Activated T-cell treated with anti-CD3 and anti-CD28 coated beads, Interleukin-2, amount 50 U/mL, for 72 hours (primary cell): ENCODE data around the gene MEGF11. TPM values are rescaled to one million over a fixed set of nuclear protein-coding genes. Genes with fewer than 3 reads are reported as not detected.

Experiments
- ATAC-seq, 2 donors: fragments of 150-1000 bp; cut with Tn5 transposase; replicated peaks in 1 of 2; 2 replicates each; pipeline ENCODE4 v1.10.0; 2021; ENCODE audit warnings: moderate library complexity in 2 of 2, mild to moderate bottlenecking in 1 of 2
- DNase-seq, 2 donors: peaks; one replicate each; pipeline ENCODE4 v3.0.0; 2021 to 2022; ENCODE audit warnings: mixed read lengths in 1 of 2
- H3K27ac Mint-ChIP-seq: one replicate; pipeline ENCODE4 v1.8.0; 2022; ENCODE audit warnings: mild to moderate bottlenecking, moderate library complexity, mixed read lengths
- H3K27me3 Mint-ChIP-seq: one replicate; pipeline ENCODE4 v1.8.0; 2022; ENCODE audit warnings: low read depth, mixed read lengths
- H3K36me3 Mint-ChIP-seq, 2 donors: one replicate each; pipeline ENCODE4 v1.8.0; 2022; ENCODE audit warnings: mixed read lengths in 2 of 2, mild to moderate bottlenecking in 1 of 2; ENCODE audit not compliant: insufficient read depth in 2 of 2
- H3K4me1 Mint-ChIP-seq: one replicate; pipeline ENCODE4 v1.8.0; 2022; ENCODE audit warnings: low read depth, mixed read lengths
- H3K4me3 Mint-ChIP-seq, 2 donors: one replicate each; pipeline ENCODE4 v1.8.0; 2022; ENCODE audit warnings: mild to moderate bottlenecking in 2 of 2, mixed read lengths in 2 of 2, moderate library complexity in 2 of 2
- H3K9me3 Mint-ChIP-seq, 2 donors: one replicate each; pipeline ENCODE4 v1.8.0; 2022; ENCODE audit warnings: mixed read lengths in 2 of 2
- total RNA-seq, 2 donors: library from RNA; stranded (reverse); gene quantifications; one replicate each; pipeline ENCODE4 v1.2.3, GENCODE V29; 2022

Gene MEGF11
- total RNA-seq, 2 donors from 2014 or later = not detected

DNA sequence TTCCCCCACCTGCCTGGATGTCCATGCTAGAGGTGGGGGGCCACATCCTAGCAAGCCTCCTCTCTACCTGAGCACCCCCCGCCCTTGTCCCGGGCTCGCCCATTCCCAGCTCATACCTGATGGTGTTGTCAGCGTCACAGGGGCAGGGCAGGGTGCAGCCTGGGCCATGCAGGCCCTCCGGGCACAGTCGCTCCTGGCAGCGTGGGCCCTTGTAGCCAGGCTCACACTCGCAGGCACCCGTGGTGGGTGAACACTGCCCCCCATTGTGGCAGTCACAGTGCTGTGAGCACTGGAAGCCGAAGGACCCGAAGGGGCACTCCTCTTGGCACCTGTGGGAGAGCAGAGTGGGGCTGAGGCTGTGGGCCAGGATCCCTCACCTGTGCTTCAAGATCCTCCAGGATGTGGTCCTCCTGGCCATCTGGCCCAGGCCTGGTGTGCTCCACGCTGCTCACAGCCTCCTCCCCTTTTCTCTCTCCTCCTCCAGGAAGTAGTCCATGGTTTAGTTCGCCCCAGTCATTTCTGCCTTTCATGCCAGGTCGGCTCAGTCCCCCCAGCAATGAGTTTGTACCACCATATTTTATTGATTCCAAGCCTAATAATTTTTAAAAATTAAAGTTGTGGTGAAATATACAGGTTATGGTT is 288.6 kb downstream of the MEGF11 start:
- H3K4me3 Mint-ChIP-seq = no peak overlapping the region
- H3K27ac Mint-ChIP-seq = no peak overlapping the region
- H3K27me3 Mint-ChIP-seq = peaks cover 33% of the 10 kb centered on the region
- no peaks in the 10 kb centered on the region for H3K4me1 Mint-ChIP-seq
- DNase-seq = no peak
- no peaks in the 10 kb centered on the region for H3K36me3 Mint-ChIP-seq
- ATAC-seq = no peak
- no peaks in the 10 kb centered on the region for H3K9me3 Mint-ChIP-seq

GRCh38 chr15:65963911-65964482 is 289.6 kb downstream of the MEGF11 start:
- no peak overlapping the region for H3K27ac Mint-ChIP-seq
- H3K9me3 Mint-ChIP-seq = no peaks in the 10 kb centered on the region
- H3K4me3 Mint-ChIP-seq = no peak overlapping the region
- no peaks in the 10 kb centered on the region for H3K36me3 Mint-ChIP-seq
- H3K4me1 Mint-ChIP-seq = no peaks in the 10 kb centered on the region
- H3K27me3 Mint-ChIP-seq = peaks cover 29% of the 10 kb centered on the region
- no peak for ATAC-seq
- DNase-seq = no peak

- no peaks in the 10 kb centered on the region for H3K36me3 Mint-ChIP-seq
- no peak overlapping the region for H3K4me3 Mint-ChIP-seq
- DNase-seq (no peak), ATAC-seq (no peak)
- peaks cover 29% of the 10 kb centered on the region for H3K27me3 Mint-ChIP-seq
- H3K27ac Mint-ChIP-seq = no peak overlapping the region
- no peaks in the 10 kb centered on the region for H3K9me3 Mint-ChIP-seq
- no peaks in the 10 kb centered on the region for H3K4me1 Mint-ChIP-seq
Measured at GRCh38 chr15:65963358-65963757, 290.2 kb downstream of the MEGF11 start.

- no peaks in the 10 kb centered on the region for H3K4me1 Mint-ChIP-seq
- no peak overlapping the region for H3K27ac Mint-ChIP-seq
- no peak for DNase-seq
- no peaks in the 10 kb centered on the region for H3K36me3 Mint-ChIP-seq
- H3K27me3 Mint-ChIP-seq = peaks cover 20% of the 10 kb centered on the region
- H3K4me3 Mint-ChIP-seq = no peak overlapping the region
- H3K9me3 Mint-ChIP-seq = no peaks in the 10 kb centered on the region
- ATAC-seq = no peak
Measured at GRCh38 chr15:65962187-65962586, 291.4 kb downstream of the MEGF11 start.

DNA sequence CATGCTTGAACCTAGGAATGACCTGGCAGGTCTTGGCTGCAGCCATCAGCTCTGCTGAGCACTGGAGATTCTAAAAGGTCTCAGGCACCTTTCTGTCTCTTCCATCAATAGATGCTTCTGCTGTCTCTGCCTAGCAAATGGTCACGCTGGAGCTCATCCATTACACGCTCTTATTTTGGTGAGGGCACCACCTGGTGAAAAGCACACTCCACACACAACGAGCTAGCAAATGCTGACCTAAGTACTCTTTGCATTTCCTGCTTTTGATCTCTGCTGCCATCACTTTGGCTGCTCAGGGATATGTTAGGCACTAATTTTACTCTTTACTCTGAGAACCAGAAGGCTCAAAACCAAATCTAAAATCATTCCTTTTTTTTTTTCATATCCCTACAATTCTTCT is 293.0 kb downstream of the MEGF11 start:
- Mint-ChIP-seq H3K9me3 (no peaks in the 10 kb centered on the region), H3K27ac (no peak overlapping the region), H3K36me3 (no peaks in the 10 kb centered on the region), H3K4me3 (no peak overlapping the region), H3K27me3 (peaks cover 17% of the 10 kb centered on the region), H3K4me1 (no peaks in the 10 kb centered on the region)
- DNase-seq (no peak), ATAC-seq (no peak)

GRCh38 chr15:65958835-65959234 is 294.7 kb downstream of the MEGF11 start:
- H3K27ac Mint-ChIP-seq = no peak overlapping the region
- ATAC-seq (no peak), DNase-seq (no peak)
- H3K4me1 Mint-ChIP-seq = no peaks in the 10 kb centered on the region
- no peak overlapping the region for H3K4me3 Mint-ChIP-seq
- no peaks in the 10 kb centered on the region for H3K9me3 Mint-ChIP-seq
- H3K27me3 Mint-ChIP-seq = peaks cover 17% of the 10 kb centered on the region
- no peaks in the 10 kb centered on the region for H3K36me3 Mint-ChIP-seq

- Mint-ChIP-seq H3K27ac (no peak overlapping the region), H3K4me1 (no peaks in the 10 kb centered on the region), H3K9me3 (no peaks in the 10 kb centered on the region), H3K36me3 (no peaks in the 10 kb centered on the region), H3K27me3 (peaks cover 17% of the 10 kb centered on the region), H3K4me3 (no peak overlapping the region)
- DNase-seq (no peak), ATAC-seq (no peak)
Measured at GRCh38 chr15:65957451-65957850, 296.1 kb downstream of the MEGF11 start.

- no peaks in the 10 kb centered on the region for H3K4me1 Mint-ChIP-seq
- no peak for ATAC-seq
- H3K4me3 Mint-ChIP-seq = no peak overlapping the region
- no peaks in the 10 kb centered on the region for H3K36me3 Mint-ChIP-seq
- peaks cover 16% of the 10 kb centered on the region for H3K27me3 Mint-ChIP-seq
- no peak for DNase-seq
- no peak overlapping the region for H3K27ac Mint-ChIP-seq
- no peaks in the 10 kb centered on the region for H3K9me3 Mint-ChIP-seq
Measured at GRCh38 chr15:65956899-65957298, 296.7 kb downstream of the MEGF11 start.

GRCh38 chr15:65956307-65956706 is 297.2 kb downstream of the MEGF11 start:
- no peak for DNase-seq
- H3K4me1 Mint-ChIP-seq = no peaks in the 10 kb centered on the region
- H3K36me3 Mint-ChIP-seq = no peaks in the 10 kb centered on the region

DNA sequence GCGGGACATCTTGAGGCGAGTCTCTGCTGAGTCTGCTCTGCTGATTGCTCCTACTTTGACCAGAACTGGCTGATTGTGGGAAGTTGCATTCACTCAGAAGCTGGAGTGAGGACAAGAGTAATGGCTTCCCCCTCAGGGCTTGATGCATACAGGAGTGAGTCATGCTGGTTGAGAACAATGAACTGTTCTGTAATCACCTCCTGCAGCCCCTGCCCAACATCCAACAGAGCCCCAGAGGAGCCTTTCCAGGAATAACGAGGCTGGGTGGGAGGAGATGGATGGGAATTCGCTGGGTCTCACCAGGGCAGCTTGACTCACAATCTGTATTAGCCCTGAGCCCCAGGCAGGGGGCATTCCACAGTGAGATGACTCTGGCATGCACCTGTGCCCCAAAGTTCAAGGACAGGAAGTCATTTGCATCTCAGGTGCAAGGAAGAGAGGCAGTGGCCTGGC is 299.2 kb downstream of the MEGF11 start:
- no peak overlapping the region for H3K4me3 Mint-ChIP-seq
- no peaks in the 10 kb centered on the region for H3K36me3 Mint-ChIP-seq
- peaks cover 4% of the 10 kb centered on the region for H3K4me1 Mint-ChIP-seq
- H3K27me3 Mint-ChIP-seq = no peaks in the 10 kb centered on the region
- no peak for ATAC-seq
- H3K27ac Mint-ChIP-seq = no peak overlapping the region
- H3K9me3 Mint-ChIP-seq = no peaks in the 10 kb centered on the region
- no peak for DNase-seq

More at GRCh38 chr15:65956307-65956706, 297.2 kb downstream of the MEGF11 start:
- Mint-ChIP-seq H3K27ac (no peak overlapping the region), H3K9me3 (no peaks in the 10 kb centered on the region), H3K27me3 (peaks cover 10% of the 10 kb centered on the region), H3K4me3 (no peak overlapping the region)
- no peak for ATAC-seq

DNA sequence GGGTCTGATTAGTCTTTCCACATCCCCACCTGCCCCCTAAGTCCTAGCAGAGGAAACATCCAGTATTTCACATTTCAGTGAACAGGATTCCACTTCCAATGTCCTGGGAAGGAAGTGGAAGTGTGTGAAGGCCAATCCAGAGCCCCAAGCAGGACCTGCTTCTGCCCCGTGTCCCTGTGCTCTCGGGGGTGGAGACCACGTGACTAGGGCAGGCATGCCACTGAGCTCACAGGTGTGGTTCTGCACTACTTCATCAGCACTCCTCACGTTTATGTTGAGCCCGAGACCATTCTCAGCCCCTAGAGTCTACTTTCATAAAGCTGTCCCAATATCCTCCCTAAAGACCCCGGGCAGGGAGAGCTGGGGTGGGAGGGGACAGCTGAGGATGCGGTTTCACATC is 299.9 kb downstream of the MEGF11 start:
- peaks cover 4% of the 10 kb centered on the region for H3K4me1 Mint-ChIP-seq

GRCh38 chr15:65952391-65953053 is 301.0 kb downstream of the MEGF11 start:
- Mint-ChIP-seq H3K27ac (no peak overlapping the region), H3K4me1 (peaks cover 4% of the 10 kb centered on the region), H3K27me3 (no peaks in the 10 kb centered on the region), H3K9me3 (no peaks in the 10 kb centered on the region), H3K36me3 (no peaks in the 10 kb centered on the region), H3K4me3 (no peak overlapping the region)
- ATAC-seq = no peak
- DNase-seq = no peak

More for the DNA sequence above, 299.9 kb downstream of the MEGF11 start:
- no peaks in the 10 kb centered on the region for H3K27me3 Mint-ChIP-seq
- H3K4me3 Mint-ChIP-seq = no peak overlapping the region
- ATAC-seq (no peak), DNase-seq (no peak)
- no peak overlapping the region for H3K27ac Mint-ChIP-seq
- H3K36me3 Mint-ChIP-seq = no peaks in the 10 kb centered on the region
- no peaks in the 10 kb centered on the region for H3K9me3 Mint-ChIP-seq

- no peak overlapping the region for H3K27ac Mint-ChIP-seq
- no peaks in the 10 kb centered on the region for H3K9me3 Mint-ChIP-seq
- peaks cover 4% of the 10 kb centered on the region for H3K4me1 Mint-ChIP-seq
- ATAC-seq = no peak
- no peak for DNase-seq
- H3K36me3 Mint-ChIP-seq = no peaks in the 10 kb centered on the region
- no peak overlapping the region for H3K4me3 Mint-ChIP-seq
- no peaks in the 10 kb centered on the region for H3K27me3 Mint-ChIP-seq
Measured at GRCh38 chr15:65951007-65951406, 302.5 kb downstream of the MEGF11 start.
